ENCODE results near the gene KCTD15.

DNA sequence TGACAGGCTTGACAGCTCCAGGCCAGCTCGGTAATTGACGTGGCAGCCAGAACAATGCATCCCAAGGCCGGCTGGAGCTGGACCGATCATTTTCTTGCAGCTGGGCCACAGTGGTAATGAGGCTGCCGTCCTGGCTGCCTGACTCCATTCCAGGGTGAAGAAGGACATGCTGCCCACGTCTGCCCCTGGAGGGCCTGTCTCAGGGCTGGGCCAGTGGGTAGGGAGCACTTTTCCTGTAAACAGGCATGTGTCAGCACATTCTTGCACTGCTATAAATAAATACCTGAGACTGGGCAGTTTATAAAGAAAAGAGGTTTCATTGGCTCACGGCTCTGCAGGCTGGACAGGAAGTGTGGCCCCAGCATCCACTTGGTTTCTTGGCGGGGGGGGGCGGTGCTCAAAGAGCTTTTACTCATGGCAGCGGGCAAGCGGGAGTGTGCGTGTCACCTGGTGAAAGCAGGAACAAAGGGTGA lies 38.1 kb upstream of the KCTD15 start:
- TF ChIP-seq, protein P1, sequence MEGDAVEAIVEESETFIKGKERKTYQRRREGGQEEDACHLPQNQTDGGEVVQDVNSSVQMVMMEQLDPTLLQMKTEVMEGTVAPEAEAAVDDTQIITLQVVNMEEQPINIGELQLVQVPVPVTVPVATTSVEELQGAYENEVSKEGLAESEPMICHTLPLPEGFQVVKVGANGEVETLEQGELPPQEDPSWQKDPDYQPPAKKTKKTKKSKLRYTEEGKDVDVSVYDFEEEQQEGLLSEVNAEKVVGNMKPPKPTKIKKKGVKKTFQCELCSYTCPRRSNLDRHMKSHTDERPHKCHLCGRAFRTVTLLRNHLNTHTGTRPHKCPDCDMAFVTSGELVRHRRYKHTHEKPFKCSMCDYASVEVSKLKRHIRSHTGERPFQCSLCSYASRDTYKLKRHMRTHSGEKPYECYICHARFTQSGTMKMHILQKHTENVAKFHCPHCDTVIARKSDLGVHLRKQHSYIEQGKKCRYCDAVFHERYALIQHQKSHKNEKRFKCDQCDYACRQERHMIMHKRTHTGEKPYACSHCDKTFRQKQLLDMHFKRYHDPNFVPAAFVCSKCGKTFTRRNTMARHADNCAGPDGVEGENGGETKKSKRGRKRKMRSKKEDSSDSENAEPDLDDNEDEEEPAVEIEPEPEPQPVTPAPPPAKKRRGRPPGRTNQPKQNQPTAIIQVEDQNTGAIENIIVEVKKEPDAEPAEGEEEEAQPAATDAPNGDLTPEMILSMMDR (IDR thresholded peaks at IDR 0.05), result no peak
- TF ChIP-seq POLR2A (IDR thresholded peaks at IDR 0.05) (no peak), EP300 (IDR thresholded peaks at IDR 0.05) (no peak)

Data from tibial nerve (tissue), 4 donors.